Coronary artery (tissue), 2 donors: ENCODE data around the gene FGFBP1.
"Not testable (repeated sequence)": the region's sequence is repeated elsewhere in the genome, so short reads cannot be mapped to it uniquely, and the experiment has no call there.

Experiments
- DNase-seq: peaks from one replicate; pipeline ENCODE4 v3.0.0-alpha.2; 2017; ENCODE audit warnings: low spot score
- H3K27ac ChIP-seq, 2 donors: fragments of 200-600 bp; sonication (generic); one replicate each; pipeline ENCODE4 v1.5.1; 2016 to 2019
- H3K4me3 ChIP-seq: fragments of 200-600 bp; sonication (generic); 2 replicates; pipeline ENCODE4 v1.5.1; 2016; ENCODE audit warnings: mild to moderate bottlenecking, moderate library complexity
- TF ChIP-seq, protein P1 (sequence below): fragments of 200-600 bp; sonication (generic); IDR thresholded peaks from one replicate; pipeline ENCODE4 v1.5.1; 2019; ENCODE audit warnings: antibody characterized with exemption

The FGFBP1 gene

DNA sequence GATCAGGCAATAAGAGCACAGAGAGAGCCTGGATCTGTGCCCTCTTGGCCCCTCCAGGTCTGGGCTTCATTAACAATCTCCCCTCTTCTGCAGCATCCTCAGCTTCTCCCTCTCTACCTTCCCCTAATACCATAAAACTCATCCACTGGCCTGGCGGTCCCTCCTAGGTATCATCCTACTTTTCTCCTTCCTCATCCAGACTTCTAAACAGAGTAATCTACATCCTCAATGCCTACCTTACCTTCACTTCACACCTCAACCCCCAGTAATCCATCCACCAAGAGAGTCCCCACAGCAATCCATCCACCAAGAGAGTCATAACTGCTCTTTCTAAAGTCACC is 17.0 kb downstream of the FGFBP1 start:
- H3K27ac ChIP-seq, result no peak overlapping the region
- TF ChIP-seq, protein P1, sequence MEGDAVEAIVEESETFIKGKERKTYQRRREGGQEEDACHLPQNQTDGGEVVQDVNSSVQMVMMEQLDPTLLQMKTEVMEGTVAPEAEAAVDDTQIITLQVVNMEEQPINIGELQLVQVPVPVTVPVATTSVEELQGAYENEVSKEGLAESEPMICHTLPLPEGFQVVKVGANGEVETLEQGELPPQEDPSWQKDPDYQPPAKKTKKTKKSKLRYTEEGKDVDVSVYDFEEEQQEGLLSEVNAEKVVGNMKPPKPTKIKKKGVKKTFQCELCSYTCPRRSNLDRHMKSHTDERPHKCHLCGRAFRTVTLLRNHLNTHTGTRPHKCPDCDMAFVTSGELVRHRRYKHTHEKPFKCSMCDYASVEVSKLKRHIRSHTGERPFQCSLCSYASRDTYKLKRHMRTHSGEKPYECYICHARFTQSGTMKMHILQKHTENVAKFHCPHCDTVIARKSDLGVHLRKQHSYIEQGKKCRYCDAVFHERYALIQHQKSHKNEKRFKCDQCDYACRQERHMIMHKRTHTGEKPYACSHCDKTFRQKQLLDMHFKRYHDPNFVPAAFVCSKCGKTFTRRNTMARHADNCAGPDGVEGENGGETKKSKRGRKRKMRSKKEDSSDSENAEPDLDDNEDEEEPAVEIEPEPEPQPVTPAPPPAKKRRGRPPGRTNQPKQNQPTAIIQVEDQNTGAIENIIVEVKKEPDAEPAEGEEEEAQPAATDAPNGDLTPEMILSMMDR, result no peak
- no peak for DNase-seq
- H3K4me3 ChIP-seq, result no peak overlapping the region

DNA sequence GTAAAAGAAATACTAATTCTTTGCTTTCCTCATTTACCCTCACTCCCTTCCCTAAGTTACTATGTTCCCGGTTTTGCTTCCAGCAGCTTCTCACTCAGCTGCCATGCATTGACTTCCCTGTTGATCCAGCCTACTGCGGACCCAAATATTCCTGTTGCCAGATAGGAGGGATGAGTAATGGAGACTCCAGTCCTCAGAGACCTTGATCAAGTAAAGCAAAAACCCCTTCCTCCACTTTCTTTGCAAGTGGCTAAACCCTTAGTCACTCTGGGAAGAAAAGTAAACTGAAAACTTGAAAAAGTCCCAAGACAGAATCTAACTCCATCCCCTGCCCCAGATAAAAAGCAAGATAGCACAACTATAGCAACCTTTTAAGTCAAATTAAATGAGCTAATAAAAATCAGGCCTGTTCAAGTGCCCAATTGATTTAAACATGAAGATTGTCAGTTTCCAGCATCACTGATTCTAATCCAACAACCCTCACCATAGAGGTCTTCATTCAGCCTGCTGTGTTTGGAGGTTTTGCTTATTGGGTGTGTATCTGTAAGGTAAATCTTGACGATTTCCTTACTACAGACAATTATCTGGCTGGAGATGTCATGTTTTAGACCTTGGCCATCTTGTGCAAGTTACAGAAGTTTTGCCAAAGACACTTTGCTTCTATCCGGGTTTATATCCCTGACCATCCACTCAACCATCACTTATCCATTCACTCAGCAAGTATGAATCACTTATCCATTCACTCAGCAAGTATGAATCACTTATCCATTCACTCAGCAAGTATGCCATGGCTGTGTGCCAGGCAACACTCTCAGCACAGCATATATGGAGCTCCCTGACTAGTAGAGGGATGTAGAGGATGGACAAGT is 17.6 kb downstream of the FGFBP1 start:
- no peak overlapping the region for H3K4me3 ChIP-seq
- H3K27ac ChIP-seq, result no peak overlapping the region
- no peak for DNase-seq
- TF ChIP-seq, protein P1, result no peak

DNA sequence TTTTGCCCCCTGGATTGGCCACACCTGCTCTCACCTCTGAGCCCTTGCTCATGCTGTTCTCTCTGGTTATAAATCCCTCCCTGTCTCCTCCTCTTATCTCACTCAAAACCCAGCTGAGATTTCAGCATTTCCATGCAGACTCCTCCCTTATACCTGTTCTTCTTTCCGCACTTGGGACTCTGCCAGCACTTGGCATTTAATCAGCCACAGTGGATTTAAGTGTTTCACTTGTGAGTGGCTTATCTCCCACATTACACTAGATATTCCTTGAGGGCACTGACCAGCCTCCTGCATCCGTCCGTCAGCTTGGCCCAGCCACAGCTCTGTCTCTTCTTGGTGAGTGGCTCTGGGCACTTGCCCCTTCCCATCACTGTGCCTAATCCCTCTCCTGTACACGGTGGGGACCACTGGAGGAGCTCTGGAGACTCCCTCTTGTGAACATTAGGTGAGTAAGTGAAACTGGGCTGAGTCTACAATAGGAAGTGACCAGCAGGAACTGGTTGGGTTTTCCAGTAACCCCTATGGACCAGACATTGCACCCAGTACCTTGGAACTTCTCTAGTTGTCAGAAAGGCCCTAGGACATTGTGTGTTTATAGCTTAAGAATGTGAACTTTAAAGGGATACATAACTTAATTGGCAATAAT is 19.9 kb downstream of the FGFBP1 start:
- H3K27ac ChIP-seq, result no peak overlapping the region
- no peak for DNase-seq

DNA sequence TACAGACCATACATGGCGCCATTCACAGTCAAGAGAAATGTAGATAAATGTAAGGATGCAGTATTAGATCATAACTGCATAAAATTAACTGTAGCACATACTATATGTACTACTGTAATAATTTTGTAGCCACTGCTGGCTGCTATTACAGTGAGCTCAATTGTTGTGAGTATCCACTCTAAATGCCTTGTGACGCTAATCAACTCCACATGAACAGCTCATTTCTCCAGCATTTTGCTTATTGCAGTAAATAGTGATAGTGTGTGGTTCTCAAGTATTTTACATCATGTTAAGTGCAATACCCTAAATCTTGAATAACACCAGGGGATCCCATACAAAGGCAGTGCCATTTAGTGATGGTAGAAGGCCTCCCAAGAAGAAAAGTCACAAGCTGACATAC is 21.2 kb downstream of the FGFBP1 start:
- Histone ChIP-seq H3K27ac (no peak overlapping the region), H3K4me3 (no peak overlapping the region)
- no peak for DNase-seq
- TF ChIP-seq, protein P1, result no peak

More for the DNA sequence above, 19.9 kb downstream of the FGFBP1 start:
- H3K4me3 ChIP-seq, result no peak overlapping the region
- TF ChIP-seq, protein P1, result no peak

DNA sequence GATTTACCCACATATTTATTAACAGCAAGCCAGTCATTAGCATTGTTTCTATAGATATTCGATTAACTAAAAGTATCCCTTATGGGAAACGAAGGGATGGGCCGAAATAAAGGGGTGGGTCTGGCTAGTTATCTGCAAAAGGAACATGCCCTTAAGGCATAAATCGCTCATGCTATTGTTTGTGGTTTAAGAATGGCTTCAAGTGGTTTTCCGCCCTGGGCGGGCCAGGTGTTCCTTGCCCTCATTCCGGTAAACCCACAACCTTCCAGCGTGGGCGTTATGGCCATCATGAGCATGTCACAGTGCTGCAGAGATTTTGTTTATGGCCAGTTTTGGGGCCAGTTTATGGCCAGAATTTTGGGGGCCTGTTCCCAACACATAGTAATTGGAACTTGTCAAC is 22.2 kb downstream of the FGFBP1 start:
- not testable (repeated sequence) for DNase-seq, H3K27ac ChIP-seq, H3K4me3 ChIP-seq

DNA sequence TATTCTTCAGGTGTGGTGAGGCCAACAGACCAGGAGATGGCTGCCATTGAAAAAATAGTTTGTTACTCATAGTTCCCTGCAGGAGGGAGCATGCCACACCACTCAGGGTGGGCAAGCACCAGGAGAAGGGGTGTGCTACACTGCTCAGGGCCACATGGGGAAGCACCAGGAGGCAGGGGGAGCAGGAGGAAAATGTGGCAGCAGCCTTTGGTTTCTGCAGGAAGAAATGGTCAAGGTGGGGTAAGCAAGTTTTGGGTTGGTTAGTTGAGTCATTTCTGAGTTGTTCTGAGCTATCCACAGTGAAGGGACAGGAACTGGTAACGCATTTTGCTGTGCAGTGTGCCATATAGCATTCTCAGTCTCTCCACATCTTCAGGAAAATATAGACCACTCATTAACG is 23.8 kb downstream of the FGFBP1 start:
- no peak for DNase-seq
- Histone ChIP-seq H3K4me3 (no peak overlapping the region), H3K27ac (no peak overlapping the region)
- TF ChIP-seq, protein P1, result no peak

DNA sequence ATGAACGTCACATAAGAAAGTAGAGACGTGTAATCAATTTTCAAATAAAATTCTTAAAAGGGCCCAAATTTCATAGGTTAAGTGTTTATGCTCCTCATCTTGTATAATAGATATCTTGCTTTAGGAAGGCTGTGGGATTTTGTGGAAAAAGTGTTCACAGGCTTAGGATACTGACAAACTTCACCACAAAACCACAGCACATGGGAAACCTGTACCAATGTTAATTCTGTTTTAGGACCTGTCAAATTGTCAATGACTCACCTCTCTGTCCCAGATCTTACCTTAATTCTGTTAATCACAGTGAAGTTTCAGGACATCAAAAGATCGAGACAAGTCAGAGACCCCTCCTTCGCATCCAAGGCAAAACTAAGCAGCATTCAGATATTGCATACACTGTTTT is 24.2 kb downstream of the FGFBP1 start:
- DNase-seq, result no peak
- no peak overlapping the region for H3K4me3 ChIP-seq
- no peak overlapping the region for H3K27ac ChIP-seq
- TF ChIP-seq, protein P1, result no peak
